HepG2 (cell line): Measurements from ENCODE around the gene SLC50A1. TPM values are rescaled to one million over a fixed set of nuclear protein-coding genes. Genes with fewer than 3 reads are reported as not detected.
A peak's percentile ranks its signal among the peaks of the same experiment; 100 is the strongest.

Experiments used
- BCL3 ChIP-seq: sonication (generic); formaldehyde crosslinking; IDR thresholded peaks from 2 replicates; pipeline ENCODE4 v1.5.1; 2020; ENCODE audit warnings: mild to moderate bottlenecking, missing genetic modification reagents, moderate library complexity
- CBX1 ChIP-seq: IDR thresholded peaks from one replicate; pipeline ENCODE4 v1.6.1; 2016; ENCODE audit warnings: antibody characterized with exemption, low read depth
- CSRNP2 ChIP-seq: sonication (generic); formaldehyde crosslinking; conservative IDR thresholded peaks from 2 replicates; pipeline ENCODE4 v1.8.0; 2022; ENCODE audit warnings: low read depth, missing genetic modification reagents
- EEA1 ChIP-seq: sonication (generic); formaldehyde crosslinking; IDR thresholded peaks from 2 replicates; pipeline ENCODE4 v1.5.1; 2020; ENCODE audit warnings: mild to moderate bottlenecking, missing genetic modification reagents, borderline replicate concordance
- GFI1 ChIP-seq: sonication (generic); formaldehyde crosslinking; IDR thresholded peaks from 2 replicates; pipeline ENCODE4 v1.5.0; 2020; ENCODE audit warnings: missing genetic modification reagents, mild to moderate bottlenecking, borderline replicate concordance
- HNF4A ChIP-seq: sonication (generic); formaldehyde crosslinking; IDR thresholded peaks from 2 replicates; pipeline ENCODE4 v1.4.0; 2020; ENCODE audit warnings: missing genetic modification reagents
- HOXA9 ChIP-seq: sonication (generic); formaldehyde crosslinking; IDR thresholded peaks from 2 replicates; pipeline ENCODE4 v1.8.1; 2022; ENCODE audit warnings: missing genetic modification reagents, mild to moderate bottlenecking, moderate library complexity, borderline replicate concordance
- MIER2 ChIP-seq: IDR thresholded peaks from 2 replicates; pipeline ENCODE4 v1.6.1; 2016; ENCODE audit warnings: missing biosample characterization, missing genetic modification reagents
- MTF2 ChIP-seq: sonication (generic); formaldehyde crosslinking; IDR thresholded peaks from 2 replicates; pipeline ENCODE4 v1.5.0; 2020; ENCODE audit warnings: missing genetic modification reagents, borderline replicate concordance
- NCOA1 ChIP-seq: sonication (generic); formaldehyde crosslinking; IDR thresholded peaks from 2 replicates; pipeline ENCODE4 v1.9.0; 2021; ENCODE audit warnings: missing genetic modification reagents
- NONO ChIP-seq, 2 experiments: fragments of 450-650 bp in 1 of 2; sonication (generic) in 1 of 2; formaldehyde crosslinking in 1 of 2; IDR thresholded peaks in 1 of 2; conservative IDR thresholded peaks in 1 of 2; 2 replicates each; pipeline versions ENCODE4 v1.6.1 to v1.8.0; 2017 to 2022; ENCODE audit warnings: mild to moderate bottlenecking in 1 of 2, missing genetic modification reagents in 1 of 2, moderate library complexity in 1 of 2
- PHF20 ChIP-seq: sonication (generic); formaldehyde crosslinking; IDR thresholded peaks from 2 replicates; pipeline ENCODE4 v1.5.0; 2020; ENCODE audit warnings: mild to moderate bottlenecking, missing genetic modification reagents
- PRMT3 ChIP-seq: sonication (generic); formaldehyde crosslinking; IDR thresholded peaks from 2 replicates; pipeline ENCODE4 v1.8.1; 2022; ENCODE audit warnings: low read depth, mild to moderate bottlenecking, moderate library complexity, missing genetic modification reagents, borderline replicate concordance
- TBX2 ChIP-seq: sonication (generic); formaldehyde crosslinking; IDR thresholded peaks from 2 replicates; pipeline ENCODE4 v1.5.0; 2020; ENCODE audit warnings: missing genetic modification reagents, mild to moderate bottlenecking, borderline replicate concordance
- TP53 ChIP-seq: sonication (generic); formaldehyde crosslinking; conservative IDR thresholded peaks from 2 replicates; pipeline ENCODE4 v1.4.0; 2020; ENCODE audit warnings: missing genetic modification reagents
- ZNF276 ChIP-seq: sonication (generic); formaldehyde crosslinking; IDR thresholded peaks from 2 replicates; pipeline ENCODE4 v1.4.0; 2020; ENCODE audit warnings: mild to moderate bottlenecking, low read depth, missing genetic modification reagents
- ZNF558 ChIP-seq: sonication (generic); formaldehyde crosslinking; IDR thresholded peaks from 2 replicates; pipeline ENCODE4 v1.9.0; 2022; ENCODE audit warnings: mild to moderate bottlenecking, missing genetic modification reagents, borderline replicate concordance
- ZNF574 ChIP-seq: sonication (generic); formaldehyde crosslinking; IDR thresholded peaks from 2 replicates; pipeline ENCODE4 v1.4.0; 2020; ENCODE audit warnings: missing genetic modification reagents
- ZNF652 ChIP-seq: IDR thresholded peaks from 2 replicates; pipeline ENCODE4 v1.6.1; 2016; ENCODE audit warnings: low read depth, borderline replicate concordance
- ZNF704 ChIP-seq: sonication (generic); formaldehyde crosslinking; IDR thresholded peaks from 2 replicates; pipeline ENCODE4 v1.8.1; 2023; ENCODE audit warnings: mild to moderate bottlenecking, inconsistent platforms, moderate library complexity, missing genetic modification reagents, borderline replicate concordance
- polyA plus RNA-seq, 8 experiments: library from polyadenylated mRNA; depleted of rRNA in 3 of 8; stranded (reverse) in 7 of 8; unstranded in 1 of 8; fragments of >200 nt; fragmentation: Illumina TruSeq in 4 of 8; extraction: Trizol in 4 of 8; gene quantifications; 2 replicates each; pipeline versions ENCODE4 v1.2.1 to v1.2.3, GENCODE V29; 2011 to 2016; ENCODE audit warnings: low read depth in 4 of 8, missing spikeins in 1 of 8, mixed read lengths in 1 of 8; ENCODE audit not compliant: insufficient read depth in 1 of 8
- total RNA-seq, 5 experiments: library from RNA; depleted of rRNA; stranded (reverse); fragments of >200 nt; fragmentation: Illumina TruSeq; extraction: Trizol; gene quantifications; 2 replicates each; pipeline ENCODE4 v1.2.3, GENCODE V29; 2016; ENCODE audit warnings: low read depth in 1 of 5

Gene SLC50A1
- total and polyA plus RNA-seq, 2 of the 13 experiments (the other 11 are each of a cell fraction or from before 2014, with no cell fraction given), result 22.5 to 46.8 TPM

GRCh38 chr1:155133799-155134281 lies 1.8 kb upstream of the SLC50A1 start (continued):
- TF ChIP-seq ZNF704 (CRISPR knock-in tag) (no peak), PRMT3 (no peak), BCL3 (CRISPR knock-in tag) (no peak), EEA1 (CRISPR knock-in tag) (no peak), MTF2 (no peak), PHF20 (CRISPR knock-in tag) (no peak), HOXA9 (CRISPR knock-in tag) (no peak), CBX1 (no peak), TBX2 (CRISPR knock-in tag) (no peak; the same call in 1 of the 2 replicates), NCOA1 (CRISPR knock-in tag) (no peak), ZNF652 (CRISPR knock-in tag) (no peak), ZNF574 (peak; percentile 39), ZNF558 (no peak), TP53 (CRISPR knock-in tag) (no peak), ZNF276 (CRISPR knock-in tag) (no peak), HNF4A (CRISPR knock-in tag) (peak; percentile 74), GFI1 (CRISPR knock-in tag) (no peak), MIER2 (CRISPR knock-in tag) (no peak), NONO (IDR thresholded peaks at IDR 0.05) (no peak), NONO (CRISPR knock-in tag; conservative IDR thresholded peaks at IDR 0.05) (0 out of 2 replicates have a peak, but pooled peaks have one; percentile 24), CSRNP2 (no peak)
